ENCODE results near the gene CFAP410. TPM values are rescaled to one million over a fixed set of nuclear protein-coding genes. Genes with fewer than 3 reads are reported as not detected.

CFAP410 gene
- 5.0 and 5.4 TPM in 2 replicates for total RNA-seq (2014; rRNA removed; shearing (Covaris generic))
- 32.0 and 50.5 TPM in 2 replicates for polyA plus RNA-seq (2014; cell fraction: nucleus; rRNA removed)

- DNase-seq (ENCODE audit: extremely low read depth, low read depth): peak; percentile 87
These were observed at the start of gene CFAP410 for GRCh38 chr21:44338971-44339910. TSS of gene CFAP410 (minus strand) at chr21:44339390. CDS start at chr21:44339194, 196 bp downstream.

GRCh38 chr21:44384968-44385367, 45.8 kb upstream of the CFAP410 start:
- DNase-seq (ENCODE audit: extremely low read depth, low read depth): no peak

- no peak for DNase-seq (ENCODE audit: extremely low read depth, low read depth)
These were observed 44.0 kb upstream of the CFAP410 start for GRCh38 chr21:44383216-44383615.

- DNase-seq (ENCODE audit: extremely low read depth, low read depth): no peak
These were observed 43.3 kb upstream of the CFAP410 start for GRCh38 chr21:44382536-44382935.

- DNase-seq (ENCODE audit: extremely low read depth, low read depth): no peak
These were observed 42.7 kb upstream of the CFAP410 start for GRCh38 chr21:44381874-44382273.

GRCh38 chr21:44380876-44381275, 41.7 kb upstream of the CFAP410 start:
- DNase-seq (ENCODE audit: extremely low read depth, low read depth): no peak

- DNase-seq (ENCODE audit: extremely low read depth, low read depth): no peak
These were observed 41.0 kb upstream of the CFAP410 start for GRCh38 chr21:44379991-44380865.

- no peak for DNase-seq (ENCODE audit: extremely low read depth, low read depth)
These were observed 40.3 kb upstream of the CFAP410 start for GRCh38 chr21:44379515-44379848.

GRCh38 chr21:44378646-44379514, 39.7 kb upstream of the CFAP410 start:
- no peak for DNase-seq (ENCODE audit: extremely low read depth, low read depth)

- DNase-seq (ENCODE audit: extremely low read depth, low read depth): no peak
These were observed 38.9 kb upstream of the CFAP410 start for GRCh38 chr21:44377922-44378645.

- no peak for DNase-seq (ENCODE audit: extremely low read depth, low read depth)
These were observed 38.2 kb upstream of the CFAP410 start for GRCh38 chr21:44377201-44377921.

- DNase-seq (ENCODE audit: extremely low read depth, low read depth): no peak
These were observed 37.4 kb upstream of the CFAP410 start for GRCh38 chr21:44376606-44377005.

GRCh38 chr21:44375761-44376241, 36.6 kb upstream of the CFAP410 start:
- no peak for DNase-seq (ENCODE audit: extremely low read depth, low read depth)

- no peak for DNase-seq (ENCODE audit: extremely low read depth, low read depth)
These were observed 36.1 kb upstream of the CFAP410 start for GRCh38 chr21:44375281-44375651.

GRCh38 chr21:44374601-44375280, 35.6 kb upstream of the CFAP410 start:
- no peak for DNase-seq (ENCODE audit: extremely low read depth, low read depth)

- no peak for DNase-seq (ENCODE audit: extremely low read depth, low read depth)
These were observed 33.4 kb upstream of the CFAP410 start for GRCh38 chr21:44372616-44373015.

- DNase-seq (ENCODE audit: extremely low read depth, low read depth): no peak
These were observed 32.4 kb upstream of the CFAP410 start for GRCh38 chr21:44371596-44371995.

GRCh38 chr21:44370786-44371410, 31.7 kb upstream of the CFAP410 start:
- no peak for DNase-seq (ENCODE audit: extremely low read depth, low read depth)

Measured in NCI-H460 (cell line).